MM.1S (cell line): ENCODE data around the gene VENTX.

Experiments
- DNase-seq: peaks from one replicate; pipeline ENCODE4 v3.0.0-alpha.2; 2015
- H2AFZ ChIP-seq: fragments of 300-600 bp; sonication (generic); 2 replicates; pipeline ENCODE4 v1.6.0; 2016; ENCODE audit warnings: antibody characterized with exemption, low read length
- H3F3A ChIP-seq: fragments of 300-600 bp; sonication (generic); 2 replicates; pipeline ENCODE4 v1.6.1; 2016; ENCODE audit warnings: mild to moderate bottlenecking, antibody characterized with exemption, low read length, moderate library complexity, mixed read lengths; ENCODE audit not compliant: insufficient read depth
- H3K27ac ChIP-seq: fragments of 300-600 bp; sonication (generic); 2 replicates; pipeline ENCODE4 v1.5.1; 2016; ENCODE audit warnings: mild to moderate bottlenecking, low read length
- H3K27me3 ChIP-seq: fragments of 300-600 bp; sonication (generic); replicated peaks from 2 replicates; pipeline ENCODE4 v1.6.0; 2016; ENCODE audit warnings: low read length; ENCODE audit not compliant: insufficient read depth
- H3K36me3 ChIP-seq: fragments of 300-600 bp; sonication (generic); replicated peaks from 2 replicates; pipeline ENCODE4 v1.6.1; 2016; ENCODE audit warnings: mild to moderate bottlenecking, low read length, mixed read lengths; ENCODE audit not compliant: insufficient read depth
- H3K4me1 ChIP-seq: fragments of 300-600 bp; sonication (generic); 2 replicates; pipeline ENCODE4 v1.6.1; 2016; ENCODE audit warnings: low read length, mixed read lengths
- H3K4me2 ChIP-seq: fragments of 300-600 bp; sonication (generic); 2 replicates; pipeline ENCODE4 v1.6.0; 2016; ENCODE audit warnings: low read depth, low read length
- H3K4me3 ChIP-seq: fragments of 300-600 bp; sonication (generic); 2 replicates; pipeline ENCODE4 v1.5.1; 2016; ENCODE audit warnings: low read length, mixed read lengths
- H3K79me2 ChIP-seq: fragments of 300-600 bp; sonication (generic); 2 replicates; pipeline ENCODE4 v1.6.1; 2016; ENCODE audit warnings: mixed run types, low read length, mixed read lengths
- H3K9ac ChIP-seq: fragments of 300-600 bp; sonication (generic); 2 replicates; pipeline ENCODE4 v1.6.1; 2016; ENCODE audit warnings: low read length, mixed read lengths
- H3K9me2 ChIP-seq: fragments of 300-600 bp; sonication (generic); replicated peaks from 2 replicates; pipeline ENCODE4 v1.6.1; 2016; ENCODE audit warnings: mild to moderate bottlenecking, low read length, mixed read lengths; ENCODE audit not compliant: insufficient read depth
- H3K9me3 ChIP-seq: fragments of 300-600 bp; sonication (generic); replicated peaks from 2 replicates; pipeline ENCODE4 v1.6.1; 2016; ENCODE audit warnings: mild to moderate bottlenecking, low read length, mixed read lengths; ENCODE audit not compliant: insufficient read depth
- H4K20me1 ChIP-seq: fragments of 300-600 bp; sonication (generic); 2 replicates; pipeline ENCODE4 v1.6.1; 2016; ENCODE audit warnings: mild to moderate bottlenecking, low read length, moderate library complexity, mixed read lengths; ENCODE audit not compliant: insufficient read depth
- EZH2 ChIP-seq: fragments of 300-600 bp; sonication (generic); optimal IDR thresholded peaks from 2 replicates; pipeline ENCODE3; 2017; ENCODE audit warnings: low read depth, mild to moderate bottlenecking, antibody characterized with exemption, low read length, mixed read lengths
- EZH2phosphoT487 ChIP-seq: fragments of 300-600 bp; sonication (generic); IDR thresholded peaks from 2 replicates; pipeline ENCODE4 v1.6.1; 2018; ENCODE audit warnings: antibody characterized with exemption, low read length
- TF ChIP-seq, protein P1 (sequence below): fragments of 300-600 bp; sonication (generic); IDR thresholded peaks from 2 replicates; pipeline ENCODE4 v1.5.1; 2016; ENCODE audit warnings: antibody characterized with exemption, low read length, mixed read lengths

The VENTX gene

GRCh38 chr10:133208466-133208865, 29.2 kb upstream of the VENTX start:
- Histone ChIP-seq H4K20me1 (no peaks in the 10 kb centered on the region), H3K27ac (no peak overlapping the region), H3K36me3 (no peaks in the 10 kb centered on the region), H3K79me2 (no peaks in the 10 kb centered on the region), H3K4me3 (no peak overlapping the region), H2AFZ (no peak overlapping the region), H3K4me1 (no peaks in the 10 kb centered on the region), H3K9me2 (no peaks in the 10 kb centered on the region), H3K9me3 (no peaks in the 10 kb centered on the region), H3K27me3 (peaks cover 42% of the 10 kb centered on the region), H3K9ac (no peak overlapping the region), H3F3A (no peaks in the 10 kb centered on the region), H3K4me2 (no peak overlapping the region)
- no peak for DNase-seq
- TF ChIP-seq EZH2: no peak
- TF ChIP-seq EZH2phosphoT487: no peak
- TF ChIP-seq, protein P1, sequence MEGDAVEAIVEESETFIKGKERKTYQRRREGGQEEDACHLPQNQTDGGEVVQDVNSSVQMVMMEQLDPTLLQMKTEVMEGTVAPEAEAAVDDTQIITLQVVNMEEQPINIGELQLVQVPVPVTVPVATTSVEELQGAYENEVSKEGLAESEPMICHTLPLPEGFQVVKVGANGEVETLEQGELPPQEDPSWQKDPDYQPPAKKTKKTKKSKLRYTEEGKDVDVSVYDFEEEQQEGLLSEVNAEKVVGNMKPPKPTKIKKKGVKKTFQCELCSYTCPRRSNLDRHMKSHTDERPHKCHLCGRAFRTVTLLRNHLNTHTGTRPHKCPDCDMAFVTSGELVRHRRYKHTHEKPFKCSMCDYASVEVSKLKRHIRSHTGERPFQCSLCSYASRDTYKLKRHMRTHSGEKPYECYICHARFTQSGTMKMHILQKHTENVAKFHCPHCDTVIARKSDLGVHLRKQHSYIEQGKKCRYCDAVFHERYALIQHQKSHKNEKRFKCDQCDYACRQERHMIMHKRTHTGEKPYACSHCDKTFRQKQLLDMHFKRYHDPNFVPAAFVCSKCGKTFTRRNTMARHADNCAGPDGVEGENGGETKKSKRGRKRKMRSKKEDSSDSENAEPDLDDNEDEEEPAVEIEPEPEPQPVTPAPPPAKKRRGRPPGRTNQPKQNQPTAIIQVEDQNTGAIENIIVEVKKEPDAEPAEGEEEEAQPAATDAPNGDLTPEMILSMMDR: no peak

DNA sequence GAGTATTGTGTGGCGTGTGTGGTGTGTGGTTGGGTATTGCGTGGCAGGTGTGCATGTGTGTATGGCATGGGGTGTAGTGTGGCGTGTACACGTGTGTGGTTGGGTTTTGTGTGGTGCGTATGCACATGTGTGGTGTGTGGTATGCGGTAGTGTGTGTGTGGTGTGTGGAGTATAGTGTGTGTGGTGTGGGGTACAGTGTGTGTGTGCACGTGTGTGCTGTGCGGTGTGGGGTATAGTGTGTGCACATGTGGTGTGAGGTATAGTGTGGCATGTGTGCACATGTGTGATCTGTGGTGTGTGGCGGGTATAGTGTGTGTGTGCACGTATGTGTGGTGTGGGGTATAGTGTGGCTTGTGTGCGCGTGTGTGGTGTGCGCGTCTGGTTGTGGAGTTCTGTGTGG, 28.5 kb upstream of the VENTX start:
- H4K20me1 ChIP-seq: no peaks in the 10 kb centered on the region
- H3K9me2 ChIP-seq: no peaks in the 10 kb centered on the region
- DNase-seq: no peak
- H3K79me2 ChIP-seq: no peaks in the 10 kb centered on the region
- no peak overlapping the region for H2AFZ ChIP-seq
- TF ChIP-seq EZH2phosphoT487: no peak
- no peak overlapping the region for H3K4me3 ChIP-seq
- H3K4me1 ChIP-seq: no peaks in the 10 kb centered on the region
- no peaks in the 10 kb centered on the region for H3K36me3 ChIP-seq
- H3K27ac ChIP-seq: no peak overlapping the region
- no peaks in the 10 kb centered on the region for H3K9me3 ChIP-seq
- no peak overlapping the region for H3K4me2 ChIP-seq
- no peak overlapping the region for H3K9ac ChIP-seq
- H3K27me3 ChIP-seq: peaks cover 36% of the 10 kb centered on the region
- H3F3A ChIP-seq: no peaks in the 10 kb centered on the region

- no peaks in the 10 kb centered on the region for H3F3A ChIP-seq
- H3K4me1 ChIP-seq: no peaks in the 10 kb centered on the region
- TF ChIP-seq, protein P1: no peak
- TF ChIP-seq EZH2phosphoT487 (no peak), EZH2 (no peak)
- H3K4me2 ChIP-seq: no peak overlapping the region
- H3K9me3 ChIP-seq: no peaks in the 10 kb centered on the region
- no peaks in the 10 kb centered on the region for H3K9me2 ChIP-seq
- no peaks in the 10 kb centered on the region for H4K20me1 ChIP-seq
- no peak overlapping the region for H2AFZ ChIP-seq
- no peaks in the 10 kb centered on the region for H3K79me2 ChIP-seq
- H3K9ac ChIP-seq: no peak overlapping the region
- H3K4me3 ChIP-seq: no peak overlapping the region
- peaks cover 31% of the 10 kb centered on the region for H3K27me3 ChIP-seq
- H3K36me3 ChIP-seq: no peaks in the 10 kb centered on the region
- DNase-seq: no peak
- H3K27ac ChIP-seq: no peak overlapping the region
Observed at GRCh38 chr10:133209641-133210040, 28.0 kb upstream of the VENTX start.

DNA sequence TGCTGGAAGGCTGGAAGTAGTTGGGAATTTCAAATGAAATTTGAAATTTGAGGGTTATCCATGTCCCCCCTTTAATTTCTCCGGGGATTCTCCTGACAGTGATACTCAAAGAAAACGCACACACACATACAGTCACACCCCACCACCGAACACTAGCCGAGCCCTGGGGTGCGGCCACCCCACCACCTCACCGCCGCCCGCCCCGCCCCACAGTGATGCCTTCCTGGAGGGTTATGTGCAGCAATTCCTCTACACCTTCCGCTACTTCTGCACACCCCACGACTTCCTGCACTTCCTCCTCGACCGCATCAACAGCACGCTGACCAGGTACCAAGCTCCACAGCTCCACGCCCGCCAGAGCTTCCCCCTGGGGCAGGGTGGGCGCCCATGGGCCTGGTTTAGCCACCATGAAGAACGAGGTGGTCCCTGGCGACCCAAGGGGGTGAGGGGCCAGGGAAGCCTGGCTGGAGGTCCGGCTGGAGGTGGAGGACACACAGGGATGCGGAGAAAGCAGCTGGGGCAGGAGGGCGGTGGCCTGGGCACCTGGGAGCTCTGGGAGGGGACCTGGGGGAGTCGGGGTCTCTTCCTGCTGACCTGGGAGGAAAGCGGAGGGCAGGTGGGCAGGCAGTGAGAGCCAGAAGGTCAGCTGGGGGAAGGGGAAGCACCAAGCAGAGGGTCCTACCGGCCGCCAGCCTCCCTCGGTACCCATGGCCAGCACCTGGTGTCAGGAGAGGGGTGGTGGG, 27.1 kb upstream of the VENTX start:
- Histone ChIP-seq H3K36me3 (no peaks in the 10 kb centered on the region), H3K27ac (no peak overlapping the region), H2AFZ (no peak overlapping the region), H3K9me2 (no peaks in the 10 kb centered on the region), H3K4me2 (no peak overlapping the region), H3F3A (no peaks in the 10 kb centered on the region), H4K20me1 (no peaks in the 10 kb centered on the region), H3K4me3 (no peak overlapping the region), H3K9me3 (no peaks in the 10 kb centered on the region), H3K79me2 (no peaks in the 10 kb centered on the region), H3K9ac (no peak overlapping the region), H3K27me3 (peaks cover 28% of the 10 kb centered on the region), H3K4me1 (no peaks in the 10 kb centered on the region)
- TF ChIP-seq EZH2phosphoT487 (no peak), EZH2 (no peak)
- TF ChIP-seq, protein P1: no peak
- DNase-seq: no peak
